ENCODE measurements around the gene DACH1. TPM values are rescaled to one million over a fixed set of nuclear protein-coding genes. Genes with fewer than 3 reads are reported as not detected.

DACH1 gene
- total RNA-seq, 4 donors from 2014 or later, result 0.38 to 5.8 (median 2.5) TPM

- no peak for DNase-seq (ENCODE audit: low spot score in 2 of 2)
- no peak for TF ChIP-seq POLR2A (IDR thresholded peaks at IDR 0.05)
- no peak for TF ChIP-seq CTCF (IDR thresholded peaks at IDR 0.05)
- 92% methylated on average over 2 of the region's 2 CpGs for WGBS, 2 donors
- no peak overlapping the region for H3K4me3 ChIP-seq (ENCODE audit: low read depth, poor library complexity, severe bottlenecking)
- intact Hi-C loops (cut with DNase I; ENCODE audit: low total_unique reads), result no loop called here
Observed at GRCh38 chr13:71803066-71803465, 63.9 kb downstream of the DACH1 start.

DNA sequence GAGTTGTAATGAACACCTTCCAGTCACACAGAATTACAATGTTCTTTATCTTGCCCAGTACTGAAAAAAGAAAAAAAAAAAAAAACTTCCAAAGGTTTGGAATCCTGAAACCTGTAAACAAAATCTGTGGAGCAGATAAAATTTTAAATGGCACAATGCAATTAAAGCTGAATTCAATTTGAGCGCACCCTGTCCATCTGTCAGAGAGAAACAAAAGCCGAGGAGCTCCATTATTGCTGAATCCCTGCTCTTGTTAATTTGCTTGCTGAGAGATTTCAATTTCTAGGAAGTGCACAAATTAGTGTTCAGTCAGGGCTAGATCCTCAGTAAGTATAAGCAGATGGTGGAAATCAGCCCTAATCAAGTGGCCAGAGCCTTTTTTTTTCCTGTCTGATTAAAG is 65.2 kb downstream of the DACH1 start:
- intact Hi-C loops (cut with DNase I; ENCODE audit: low total_unique reads), result no loop called here
- WGBS, 2 donors, result 60% methylated on average over 2 of the region's 2 CpGs
- no peak overlapping the region for H3K4me3 ChIP-seq (ENCODE audit: low read depth, poor library complexity, severe bottlenecking)
- DNase-seq (ENCODE audit: low spot score in 2 of 2), result no peak
- TF ChIP-seq CTCF (IDR thresholded peaks at IDR 0.05), result no peak
- no peak for TF ChIP-seq POLR2A (IDR thresholded peaks at IDR 0.05)

GRCh38 chr13:71801165-71801760 is 65.7 kb downstream of the DACH1 start:
- no peak for TF ChIP-seq POLR2A (IDR thresholded peaks at IDR 0.05)
- TF ChIP-seq CTCF (IDR thresholded peaks at IDR 0.05), result no peak
- no peak for DNase-seq (ENCODE audit: low spot score in 2 of 2)
- 69 to 71% methylated on average over 3 of the region's 3 CpGs for WGBS, 2 donors
- H3K4me3 ChIP-seq (ENCODE audit: low read depth, poor library complexity, severe bottlenecking), result no peak overlapping the region
- intact Hi-C loops (cut with DNase I; ENCODE audit: low total_unique reads), result no loop called here

DNA sequence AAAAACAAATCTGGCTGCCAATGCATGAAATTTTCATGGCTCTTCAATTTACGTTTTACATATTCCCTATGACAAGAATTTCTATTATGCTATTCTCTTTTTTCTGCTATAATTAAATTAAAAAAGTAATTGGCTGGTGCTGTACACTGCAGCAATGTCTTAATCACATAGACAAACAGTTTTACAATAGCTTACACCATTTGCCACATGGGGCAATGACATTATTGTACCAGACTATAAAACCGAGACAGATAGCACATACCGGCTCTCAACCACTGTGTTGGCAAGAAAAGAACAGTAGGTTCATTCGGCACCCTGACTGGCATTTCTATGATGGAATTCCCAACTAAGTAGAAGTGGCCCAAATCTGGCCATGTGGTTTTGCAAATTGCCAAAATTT is 67.7 kb downstream of the DACH1 start:
- intact Hi-C loops (cut with DNase I; ENCODE audit: low total_unique reads), result no loop called here

DNA sequence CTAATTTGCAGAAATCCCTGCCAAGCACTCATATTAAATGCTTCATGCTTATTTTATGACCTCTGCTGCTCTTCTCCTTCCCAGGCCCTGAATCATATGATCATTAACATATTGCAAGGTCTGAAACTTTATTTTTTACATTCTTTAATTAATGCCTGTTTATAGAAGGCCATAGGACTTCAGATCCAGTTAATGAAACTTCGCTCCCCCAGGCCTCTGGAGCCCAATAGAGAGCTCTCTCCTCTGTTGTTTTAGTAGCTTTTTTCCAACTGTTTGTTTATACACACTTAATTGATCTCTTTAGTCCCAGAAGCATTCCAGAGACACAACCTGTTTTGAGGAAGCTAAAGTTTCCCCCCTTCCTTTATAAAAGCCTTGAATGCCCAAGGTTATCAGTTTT is 68.3 kb downstream of the DACH1 start:
- H3K4me3 ChIP-seq (ENCODE audit: low read depth, poor library complexity, severe bottlenecking), result no peak overlapping the region
- TF ChIP-seq POLR2A (IDR thresholded peaks at IDR 0.05) (no peak), CTCF (IDR thresholded peaks at IDR 0.05) (no peak)
- intact Hi-C loops (cut with DNase I; ENCODE audit: low total_unique reads), result no loop called here
- whole genome bisulfite sequencing, 2 donors, result 87 to 91% methylated on average over 1 of the region's 1 CpG
- DNase-seq (ENCODE audit: low spot score in 2 of 2), result no peak

More for the DNA sequence above, 67.7 kb downstream of the DACH1 start:
- DNase-seq (ENCODE audit: low spot score in 2 of 2), result no peak
- H3K4me3 ChIP-seq (ENCODE audit: low read depth, poor library complexity, severe bottlenecking), result no peak overlapping the region
- TF ChIP-seq POLR2A (IDR thresholded peaks at IDR 0.05), result no peak
- no peak for TF ChIP-seq CTCF (IDR thresholded peaks at IDR 0.05)
- 89 to 90% methylated on average over 4 of the region's 4 CpGs for WGBS, 2 donors

GRCh38 chr13:71797517-71797916 is 69.5 kb downstream of the DACH1 start:
- no peak for DNase-seq (ENCODE audit: low spot score in 2 of 2)
- 26 to 36% methylated on average over 5 of the region's 5 CpGs for WGBS, 2 donors
- no peak overlapping the region for H3K4me3 ChIP-seq (ENCODE audit: low read depth, poor library complexity, severe bottlenecking)
- no peak for TF ChIP-seq POLR2A (IDR thresholded peaks at IDR 0.05)
- TF ChIP-seq CTCF (IDR thresholded peaks at IDR 0.05), result no peak
- intact Hi-C loops (cut with DNase I; ENCODE audit: low total_unique reads), result no loop called here

All from lower leg skin (tissue), 4 donors.